B cell (primary cell): Measurements from ENCODE around the gene RPL35. TPM values are rescaled to one million over a fixed set of nuclear protein-coding genes. Genes with fewer than 3 reads are reported as not detected.

ENCODE experiments used
- ATAC-seq: fragments of 200-7000 bp; cut with Tn5 transposase; one replicate; pipeline ENCODE4 v1.10.0; 2021; ENCODE audit warnings: low read depth, mild to moderate bottlenecking, moderate number of reproducible peaks, moderate library complexity
- CTCF ChIA-PET: fragments of 350-600 bp; sonication (Branson Sonifier 250); formaldehyde crosslinking; loops from one replicate; lab custom pipeline; 2021; ENCODE audit warnings: antibody characterized with exemption, inconsistent platforms; lab: Charles Lee
- POLR2A ChIA-PET: fragments of 350-600 bp; sonication (Branson Sonifier 250); formaldehyde crosslinking; loops from one replicate; lab custom pipeline; 2021; ENCODE audit warnings: antibody characterized with exemption; lab: Charles Lee
- DNase-seq: peaks from one replicate; pipeline ENCODE4 v3.0.0; 2013
- H2AFZ ChIP-seq: 2 replicates; pipeline ENCODE4 v1.6.1; 2012; ENCODE audit warnings: mild to moderate bottlenecking, low read depth, low read length; ENCODE audit not compliant: insufficient read depth, poor library complexity, severe bottlenecking
- H3K27ac ChIP-seq, 2 donors: 1 replicate in 1 of 2; 2 replicates in 1 of 2; pipeline ENCODE4 v1.5.1; 2012 to 2013; ENCODE audit warnings: low read length in 2 of 2, mild to moderate bottlenecking in 2 of 2, moderate library complexity in 1 of 2
- H3K27me3 ChIP-seq, 4 experiments: fragments of 200-600 bp in 1 of 4; sonication (generic) in 1 of 4; replicated peaks in 1 of 4; 1 replicate in 2 of 4; 2 replicates in 2 of 4; pipeline versions ENCODE4 v1.6.1 to v1.7.0; 2013 to 2016; ENCODE audit warnings: low read length in 3 of 4, mild to moderate bottlenecking in 2 of 4, mixed read lengths in 1 of 4, moderate library complexity in 1 of 4; ENCODE audit not compliant: insufficient read depth in 4 of 4, control insufficient read depth in 3 of 4; ENCODE audit errors: control extremely low read depth in 1 of 4
- H3K36me3 ChIP-seq, 2 experiments: replicated peaks in 1 of 2; 1 replicate in 1 of 2; 2 replicates in 1 of 2; pipeline versions ENCODE4 v1.6.1 to v1.7.1; 2013; ENCODE audit warnings: low read length in 1 of 2; ENCODE audit not compliant: insufficient read depth in 2 of 2, control insufficient read depth in 1 of 2; ENCODE audit errors: control extremely low read depth in 1 of 2, extremely low read depth in 1 of 2
- H3K4me1 ChIP-seq, 2 donors: fragments of 200-600 bp in 1 of 2; sonication (generic) in 1 of 2; 1 replicate in 1 of 2; 2 replicates in 1 of 2; pipeline versions ENCODE4 v1.5.1 to v1.6.1; 2013 to 2017; ENCODE audit warnings: low read length in 2 of 2; ENCODE audit not compliant: control insufficient read depth in 2 of 2, insufficient read depth in 2 of 2
- H3K4me2 ChIP-seq: replicated peaks from 2 replicates; pipeline ENCODE3; 2012; ENCODE audit warnings: mild to moderate bottlenecking, low read depth, low read length; ENCODE audit not compliant: poor library complexity, severe bottlenecking
- H3K4me3 ChIP-seq, 5 experiments: fragments of 200-600 bp in 1 of 5; sonication (generic) in 1 of 5; 1 replicate in 3 of 5; 2 replicates in 2 of 5; pipeline versions ENCODE4 v1.5.1 to v1.7.0; 2011 to 2016; ENCODE audit warnings: low read length in 4 of 5, mild to moderate bottlenecking in 4 of 5, low read depth in 2 of 5, control low read depth in 1 of 5, moderate library complexity in 1 of 5; ENCODE audit not compliant: insufficient read depth in 1 of 5; ENCODE audit errors: control extremely low read depth in 1 of 5, extremely low read depth in 1 of 5
- H3K79me2 ChIP-seq: fragments of 200-600 bp; sonication (generic); one replicate; pipeline ENCODE4 v1.6.0; 2016; ENCODE audit warnings: low read length; ENCODE audit not compliant: control insufficient read depth, insufficient read depth
- H3K9ac ChIP-seq: fragments of 200-600 bp; sonication (generic); 2 replicates; pipeline ENCODE4 v1.6.1; 2017; ENCODE audit warnings: mild to moderate bottlenecking, low read length, moderate library complexity
- H3K9me3 ChIP-seq, 3 donors: one replicate each; pipeline versions ENCODE4 v1.6.1 to v1.7.1; 2013; ENCODE audit warnings: low read length in 2 of 3; ENCODE audit not compliant: control insufficient read depth in 2 of 3, insufficient read depth in 1 of 3; ENCODE audit errors: control extremely low read depth in 1 of 3
- H4K20me1 ChIP-seq: 2 replicates; pipeline ENCODE4 v1.6.0; 2012; ENCODE audit warnings: mild to moderate bottlenecking, low read length; ENCODE audit not compliant: insufficient read depth, control insufficient read depth, poor library complexity, severe bottlenecking
- H3K27ac Mint-ChIP-seq: one replicate; pipeline ENCODE4 v1.8.0; 2021; ENCODE audit warnings: mixed read lengths
- H3K27me3 Mint-ChIP-seq: one replicate; pipeline ENCODE4 v1.8.0; 2021; ENCODE audit warnings: mixed read lengths
- H3K4me1 Mint-ChIP-seq: one replicate; pipeline ENCODE4 v1.8.0; 2021; ENCODE audit warnings: mixed read lengths
- H3K4me3 Mint-ChIP-seq: one replicate; pipeline ENCODE4 v1.8.0; 2021; ENCODE audit warnings: mixed read lengths
- H3K9me3 Mint-ChIP-seq: one replicate; pipeline ENCODE4 v1.8.0; 2022; ENCODE audit warnings: mixed read lengths; ENCODE audit not compliant: insufficient read depth
- EZH2 ChIP-seq: IDR thresholded peaks from 2 replicates; pipeline ENCODE4 v1.6.1; 2012; ENCODE audit warnings: borderline replicate concordance, low read depth, mild to moderate bottlenecking, moderate library complexity, low read length; ENCODE audit not compliant: insufficient read depth, poor library complexity, severe bottlenecking
- WGBS: methylation state at CpG from one replicate; pipeline ENCODE4 v1.1.5; 2013; ENCODE audit warnings: missing lambda C conversion rate; ENCODE audit not compliant: insufficient coverage; 5-methylcytosine and 5-hydroxymethylcytosine counted together
- intact Hi-C: fragments of 100-400 bp; cut with micrococcal nuclease; formaldehyde crosslinking; loops from one replicate; pipeline ENCODE4 v1.10.0; 2022
- polyA plus RNA-seq: library from polyadenylated mRNA; depleted of rRNA; stranded (reverse); fragments of >200 nt; gene quantifications from 2 replicates; pipeline ENCODE4 v1.2.3, GENCODE V29; 2012
- total RNA-seq, 2 donors: library from RNA; stranded (reverse); fragments of 120-200 nt in 1 of 2; gene quantifications; 1 replicate in 1 of 2; 2 replicates in 1 of 2; pipeline versions ENCODE4 v1.2.3 to v1.2.4, GENCODE V29; 2013 to 2022
- TF ChIP-seq, protein P1 (sequence below): fragments of 200-600 bp; IDR thresholded peaks from one replicate; pipeline ENCODE4 v1.8.0; 2022; ENCODE audit warnings: antibody characterized with exemption, mild to moderate bottlenecking

RPL35 gene
- total and polyA plus RNA-seq, 2 donors (not counting 1 experiment from before 2014, with no cell fraction given) = 1,609 to 3,858 TPM

DNA sequence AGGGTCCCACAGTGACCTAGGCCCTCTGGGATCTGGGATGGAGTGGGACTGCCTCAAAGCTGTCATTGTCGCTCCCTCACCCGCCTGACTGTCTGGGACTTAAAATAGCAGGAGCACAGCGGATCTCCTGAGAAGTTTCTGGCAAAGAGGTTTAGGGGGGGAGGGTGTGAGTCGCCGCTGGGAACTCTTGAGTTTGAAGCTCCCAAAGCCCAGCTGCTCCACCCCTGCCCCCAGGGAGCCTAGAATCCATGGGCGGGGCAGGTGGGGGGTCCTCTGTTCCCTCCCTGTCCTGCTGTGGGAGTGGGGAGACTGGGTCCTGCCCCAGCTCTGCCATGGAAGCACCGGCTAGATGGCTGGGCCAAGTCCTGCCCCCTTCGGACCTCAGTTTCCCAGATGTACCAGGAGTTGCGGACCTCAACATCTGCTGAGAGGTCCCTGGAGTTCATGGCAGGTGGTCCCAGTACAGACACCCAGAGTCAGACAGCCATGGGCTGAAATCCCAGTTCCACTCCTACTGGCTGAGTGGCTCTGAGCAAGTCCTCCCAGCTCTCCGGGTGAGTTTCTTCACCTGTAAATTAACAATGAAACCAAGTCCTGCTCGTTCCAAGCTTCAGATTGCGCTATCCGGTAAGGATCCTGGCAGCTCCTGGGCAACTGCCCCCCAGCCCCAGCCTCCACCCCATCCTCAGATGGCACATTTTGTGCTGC, 9.5 kb downstream of the RPL35 start:
- no peaks in the 10 kb centered on the region for H3K27me3 ChIP-seq
- peak overlapping the region; percentile 58 for H3K9ac ChIP-seq
- intact Hi-C loops = loop anchor here (5.0 kb wide), 2 partner anchors 40 to 520 kb away; no protein-coding TSS in a partner anchor
- WGBS = 84% methylated on average over 11 of the region's 13 CpGs
- H3K4me1 ChIP-seq = peaks cover 7 to 9% of the 10 kb centered on the region in 2 donors
- Mint-ChIP-seq H3K4me3 (peak overlapping the region; percentile 88), H3K4me1 (peaks cover 8% of the 10 kb centered on the region), H3K27ac (no peak overlapping the region), H3K27me3 (no peaks in the 10 kb centered on the region), H3K9me3 (no peaks in the 10 kb centered on the region)
- CTCF ChIA-PET = interaction anchor here (0.7 to 9.8 kb wide), 15 partner anchors 10 to 140 kb away, joined by 3 to 345 read pairs (median 5); partner anchors contain the start of genes ARPC5L, NR6A1, OLFML2A and RPL35
- POLR2A ChIA-PET = interaction anchor here (0.6 to 1.6 kb wide), 3 partner anchors 10 to 88 kb away, joined by 3 read pairs; partner anchors contain the start of genes ARPC5L and RPL35
- H3K36me3 ChIP-seq = peaks cover 0 to 6% of the 10 kb centered on the region in 2 experiments
- DNase-seq (no peak), ATAC-seq (no peak)
- no peaks in the 10 kb centered on the region for H4K20me1 ChIP-seq
- H2AFZ ChIP-seq = peak overlapping the region; percentile 78
- no peak overlapping the region for H3K27ac ChIP-seq
- H3K9me3 ChIP-seq = no peaks in the 10 kb centered on the region
- H3K4me3 ChIP-seq = no peak overlapping the region
- H3K4me2 ChIP-seq = peak overlapping the region; percentile 85
- TF ChIP-seq EZH2 = no peak
- TF ChIP-seq, protein P1, sequence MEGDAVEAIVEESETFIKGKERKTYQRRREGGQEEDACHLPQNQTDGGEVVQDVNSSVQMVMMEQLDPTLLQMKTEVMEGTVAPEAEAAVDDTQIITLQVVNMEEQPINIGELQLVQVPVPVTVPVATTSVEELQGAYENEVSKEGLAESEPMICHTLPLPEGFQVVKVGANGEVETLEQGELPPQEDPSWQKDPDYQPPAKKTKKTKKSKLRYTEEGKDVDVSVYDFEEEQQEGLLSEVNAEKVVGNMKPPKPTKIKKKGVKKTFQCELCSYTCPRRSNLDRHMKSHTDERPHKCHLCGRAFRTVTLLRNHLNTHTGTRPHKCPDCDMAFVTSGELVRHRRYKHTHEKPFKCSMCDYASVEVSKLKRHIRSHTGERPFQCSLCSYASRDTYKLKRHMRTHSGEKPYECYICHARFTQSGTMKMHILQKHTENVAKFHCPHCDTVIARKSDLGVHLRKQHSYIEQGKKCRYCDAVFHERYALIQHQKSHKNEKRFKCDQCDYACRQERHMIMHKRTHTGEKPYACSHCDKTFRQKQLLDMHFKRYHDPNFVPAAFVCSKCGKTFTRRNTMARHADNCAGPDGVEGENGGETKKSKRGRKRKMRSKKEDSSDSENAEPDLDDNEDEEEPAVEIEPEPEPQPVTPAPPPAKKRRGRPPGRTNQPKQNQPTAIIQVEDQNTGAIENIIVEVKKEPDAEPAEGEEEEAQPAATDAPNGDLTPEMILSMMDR = no peak
- H3K79me2 ChIP-seq = no peaks in the 10 kb centered on the region

DNA sequence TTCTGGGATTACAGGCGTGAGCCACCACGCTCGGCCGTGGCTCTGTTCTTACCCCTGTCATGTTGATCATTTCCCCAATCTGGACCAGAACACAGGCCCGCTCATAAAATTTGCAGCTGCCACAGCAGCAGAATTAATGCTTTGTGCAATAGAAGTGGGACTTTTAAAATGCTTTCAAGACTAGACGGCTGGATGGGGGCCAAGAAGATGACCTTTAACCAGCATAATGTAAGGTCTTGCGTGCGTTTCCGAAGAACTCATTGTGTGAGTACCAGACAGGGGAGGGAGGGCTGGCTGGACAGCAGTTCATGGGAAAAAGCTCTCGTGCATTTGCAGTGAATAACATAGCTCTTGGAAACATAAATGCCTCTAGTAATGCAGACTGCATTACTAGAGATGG, 12.0 kb downstream of the RPL35 start:
- no peaks in the 10 kb centered on the region for H3K27me3 ChIP-seq
- Mint-ChIP-seq H3K9me3 (no peaks in the 10 kb centered on the region), H3K27me3 (peaks cover 3% of the 10 kb centered on the region), H3K4me3 (no peak overlapping the region), H3K4me1 (peaks cover 8% of the 10 kb centered on the region), H3K27ac (no peak overlapping the region)
- WGBS = 95% methylated on average over 7 of the region's 10 CpGs
- DNase-seq (no peak), ATAC-seq (no peak)
- H3K9ac ChIP-seq = no peak overlapping the region
- no peaks in the 10 kb centered on the region for H3K9me3 ChIP-seq
- no peak overlapping the region for H3K4me3 ChIP-seq
- H3K4me2 ChIP-seq = no peak overlapping the region
- no peaks in the 10 kb centered on the region for H3K36me3 ChIP-seq
- intact Hi-C loops = loop anchor here (5.0 kb wide), 2 partner anchors 42 to 522 kb away; no protein-coding TSS in a partner anchor
- H4K20me1 ChIP-seq = no peaks in the 10 kb centered on the region
- TF ChIP-seq EZH2 = no peak
- TF ChIP-seq, protein P1 = no peak
- no peaks in the 10 kb centered on the region for H3K79me2 ChIP-seq
- CTCF ChIA-PET = interaction anchor here (9.8 kb wide), 1 partner anchor 76 kb away, joined by 345 read pairs; the partner anchor contains the start of genes NR6A1 and OLFML2A
- POLR2A ChIA-PET = no interaction called here
- H3K27ac ChIP-seq = no peak overlapping the region
- peaks cover 7 to 9% of the 10 kb centered on the region in 2 donors for H3K4me1 ChIP-seq
- no peak overlapping the region for H2AFZ ChIP-seq
